GM19324 (cell line): ENCODE data around the gene MANBA.
A peak's percentile ranks its signal among the peaks of the same experiment; 100 is the strongest.
"Not testable (repeated sequence)": the region's sequence is repeated elsewhere in the genome, so short reads cannot be mapped to it uniquely, and the experiment has no call there.

Experiments used
- ATAC-seq: cut with Tn5 transposase; IDR thresholded peaks from one replicate; pipeline ENCODE4 v1.9.1; 2021; ENCODE audit warnings: mild to moderate bottlenecking, moderate library complexity; ENCODE audit not compliant: unreplicated experiment, low FRiP score

Gene MANBA

DNA sequence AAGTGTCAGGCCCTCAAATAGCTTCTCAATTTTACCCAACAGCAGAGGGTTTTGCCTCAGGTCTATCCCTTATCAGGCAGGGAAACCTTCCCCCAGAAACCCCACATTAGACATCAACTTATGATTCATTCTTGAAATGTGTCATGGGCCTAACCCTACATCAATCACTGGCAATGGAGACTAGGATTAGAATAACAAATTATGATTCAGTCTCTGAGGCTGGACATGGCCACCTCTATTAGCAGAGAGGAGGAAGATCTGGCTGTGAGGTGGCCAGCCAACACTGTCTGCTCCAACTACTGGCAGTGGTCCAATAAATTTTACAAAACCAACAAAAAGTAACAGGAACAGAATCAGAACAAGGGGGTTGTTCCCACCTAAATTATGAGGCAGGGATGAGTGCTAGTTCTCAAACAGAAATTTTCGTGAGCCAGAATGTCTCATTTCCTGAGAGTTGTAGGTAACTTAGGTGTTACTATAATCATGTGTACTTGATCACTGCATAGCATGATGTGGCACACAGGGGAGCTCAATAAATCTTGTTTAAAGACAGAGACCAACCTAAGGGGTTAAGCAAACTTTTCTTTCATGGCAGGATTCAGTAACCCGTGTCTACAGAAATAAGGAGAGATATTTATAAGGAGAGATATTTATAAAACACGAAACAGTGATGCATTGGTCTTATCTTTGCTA is 132.8 kb downstream of the MANBA start:
- ATAC-seq = no peak

DNA sequence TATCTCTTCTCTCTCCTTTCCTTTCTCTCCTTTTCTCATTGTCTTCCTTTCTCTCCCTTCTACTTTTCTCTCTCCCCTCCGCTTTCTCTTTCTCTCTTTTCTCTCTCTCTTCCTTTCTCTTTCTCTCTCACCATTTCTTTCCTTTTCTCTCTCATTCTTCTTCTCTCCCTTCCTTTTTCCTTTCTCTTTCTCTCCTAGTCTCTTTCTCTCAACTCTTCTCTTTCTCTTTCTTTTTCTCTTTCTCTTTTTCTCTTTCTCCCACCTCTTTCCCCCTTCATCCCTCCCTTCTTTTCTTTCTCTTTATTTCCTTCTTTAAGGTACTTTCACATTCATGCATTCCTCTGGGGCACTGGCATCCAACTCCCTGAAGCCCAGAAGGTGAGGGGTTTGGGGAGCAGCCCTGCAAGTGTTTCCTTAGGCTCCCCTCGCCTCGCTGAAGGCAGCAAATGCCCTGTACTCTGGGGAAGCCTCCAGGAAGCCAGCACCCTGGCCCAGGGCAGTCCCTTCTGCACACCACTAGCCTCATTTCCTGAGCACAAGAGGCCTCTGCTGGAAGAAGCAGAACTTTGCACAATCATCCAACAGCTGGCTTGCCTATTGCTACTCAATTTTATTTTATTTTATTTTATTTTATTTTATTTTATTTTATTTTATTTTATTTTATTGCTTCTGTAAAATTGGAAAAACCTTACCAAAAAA is 135.4 kb downstream of the MANBA start:
- ATAC-seq = peak; percentile 73

DNA sequence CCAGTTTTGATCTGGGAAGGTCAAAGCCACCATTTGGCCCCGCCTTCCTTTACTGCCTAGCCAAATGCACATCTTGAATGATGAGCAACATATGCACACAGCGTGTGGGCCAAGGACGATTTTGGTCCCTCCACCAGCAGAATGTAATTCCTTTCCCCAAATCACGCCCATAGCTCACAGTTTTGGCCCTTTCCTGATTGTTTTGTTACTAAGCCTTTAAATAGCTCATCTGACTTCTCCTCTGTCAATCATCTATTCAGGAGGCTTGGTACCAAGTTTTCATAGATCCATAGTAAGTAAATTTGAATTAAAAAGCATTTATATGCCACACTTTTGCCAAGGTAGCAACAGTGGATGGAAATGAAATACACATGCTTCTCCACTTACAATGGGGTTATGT is 136.3 kb downstream of the MANBA start:
- ATAC-seq = no peak

DNA sequence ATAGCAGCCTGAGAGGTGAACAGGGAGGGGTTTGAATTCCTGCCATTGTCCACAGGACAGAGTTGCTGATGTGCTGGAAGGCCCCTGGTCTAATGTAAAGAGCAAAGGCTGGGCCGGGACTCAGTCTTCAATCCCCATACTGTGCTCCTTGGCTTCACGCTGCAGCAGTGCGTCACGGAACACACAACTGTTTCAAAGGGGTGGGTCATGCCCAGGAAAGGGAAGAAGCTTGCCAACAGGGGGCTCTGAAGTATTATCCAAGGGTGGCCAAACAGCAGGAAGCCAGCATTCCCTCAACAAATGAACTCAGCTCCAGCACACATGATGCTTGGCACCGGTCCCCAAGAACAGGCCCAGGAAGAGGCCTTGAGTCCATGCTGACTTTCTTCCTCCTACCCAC is 137.1 kb downstream of the MANBA start:
- ATAC-seq = no peak

DNA sequence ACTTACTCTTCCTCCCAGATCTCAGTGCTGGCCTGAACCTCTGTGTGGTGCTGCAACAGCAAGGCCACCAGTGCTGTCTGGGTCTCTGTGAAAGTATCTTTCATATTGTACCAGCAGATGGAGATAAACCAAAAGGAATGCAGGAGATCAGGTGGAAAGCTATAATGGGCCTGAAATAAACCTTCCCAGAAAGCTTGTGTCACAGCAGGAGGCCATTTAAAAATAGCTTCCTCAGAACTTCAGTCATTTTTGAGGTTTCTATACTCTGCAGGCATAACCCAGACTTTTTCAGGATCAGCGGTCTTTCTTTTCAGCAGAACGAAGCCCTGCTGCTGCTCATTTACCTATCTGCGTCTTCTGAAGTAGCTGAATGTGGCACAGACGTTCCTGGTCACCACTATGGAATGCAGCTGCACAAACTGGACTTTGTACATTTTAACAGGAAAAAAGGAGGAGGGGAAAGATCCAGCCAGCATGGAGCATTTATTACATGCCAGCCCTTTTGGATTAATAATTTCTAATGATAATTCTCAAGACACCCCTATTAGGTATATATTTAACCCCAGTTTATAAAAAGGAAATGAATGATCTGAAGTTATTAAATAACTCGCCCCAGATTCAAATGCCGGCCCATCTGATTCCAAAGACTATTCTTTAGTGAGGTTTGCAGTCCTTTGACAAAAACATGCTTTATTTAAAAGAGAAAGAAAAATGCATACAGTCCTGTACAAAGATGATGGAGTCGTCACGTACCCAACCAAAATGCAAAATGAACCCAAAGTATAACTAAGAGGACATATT is 139.9 kb downstream of the MANBA start:
- no peak for ATAC-seq

DNA sequence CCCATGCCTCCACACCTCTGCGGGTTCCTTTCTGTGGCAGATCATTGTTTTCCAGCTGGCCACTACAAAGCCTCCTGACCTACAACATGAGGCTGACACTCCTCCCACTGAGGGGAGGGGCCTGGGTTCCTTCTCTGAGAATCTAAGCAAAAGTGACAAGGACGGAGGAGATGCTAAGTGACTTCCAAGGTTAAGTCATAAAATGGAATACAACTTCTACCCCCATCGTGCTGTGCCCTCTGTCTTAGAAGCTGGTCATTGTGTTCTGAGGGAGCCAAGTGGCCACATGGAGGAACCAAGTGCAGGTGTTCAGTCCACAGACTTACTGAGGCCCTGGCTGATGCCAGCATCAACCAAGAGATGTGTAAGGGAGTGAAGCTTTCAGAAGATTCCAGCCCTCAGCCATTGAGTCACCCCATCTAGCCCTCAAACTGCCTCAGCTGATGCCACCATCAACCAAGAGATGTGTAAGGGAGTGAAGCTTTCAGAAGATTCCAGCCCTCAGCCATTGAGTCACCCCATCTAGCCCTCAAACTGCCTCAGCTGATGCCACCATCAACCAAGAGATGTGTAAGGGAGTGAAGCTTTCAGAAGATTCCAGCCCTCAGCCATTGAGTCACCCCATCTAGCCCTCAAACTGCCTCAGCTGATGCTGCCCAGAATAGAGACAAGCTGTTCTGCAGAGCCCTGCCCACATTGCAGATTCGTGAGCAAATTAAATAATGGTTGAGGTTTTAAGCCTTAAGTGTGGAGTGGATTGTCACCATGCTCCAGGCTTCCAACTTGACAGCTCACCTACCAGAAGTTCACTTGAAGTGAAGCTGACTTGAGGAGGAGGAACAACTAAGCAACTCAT is 140.8 kb downstream of the MANBA start:
- ATAC-seq = not testable (repeated sequence)

DNA sequence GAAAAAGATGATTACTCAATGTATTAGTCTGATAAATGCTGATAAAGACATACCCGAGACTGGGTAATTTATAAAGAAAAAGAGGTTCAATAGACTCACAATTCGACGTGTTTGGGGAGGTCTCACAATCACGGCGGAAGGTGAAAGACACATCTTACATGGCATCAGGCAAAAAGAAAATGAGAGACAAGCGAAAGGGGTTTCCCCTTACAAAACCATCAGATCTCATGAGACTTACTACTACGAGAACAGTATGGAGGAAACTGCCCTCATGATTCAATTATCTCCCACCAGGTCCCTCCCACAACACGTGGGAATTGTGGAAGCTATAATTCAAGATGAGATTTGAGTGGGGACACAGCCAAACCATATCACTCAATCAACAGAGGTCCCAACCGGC is 141.7 kb downstream of the MANBA start:
- not testable (repeated sequence) for ATAC-seq

DNA sequence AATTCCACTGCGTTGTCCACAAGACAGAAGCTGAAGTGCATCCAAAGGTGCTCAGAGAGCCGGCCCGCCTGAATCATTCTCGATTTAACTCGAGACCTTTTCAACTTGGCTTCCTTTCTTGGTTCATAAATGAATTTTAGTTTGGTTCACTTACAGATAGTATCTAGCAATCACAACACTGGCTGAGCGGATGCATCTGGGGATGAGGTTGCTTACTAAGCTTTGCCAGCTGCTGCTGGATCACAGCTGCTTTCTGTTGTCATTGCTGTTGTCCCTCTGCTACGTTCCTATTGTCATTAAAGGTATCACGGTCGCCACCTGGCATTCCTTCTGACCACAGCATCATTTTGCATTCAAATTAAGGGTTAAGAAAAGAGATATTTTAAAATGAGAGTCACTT is 144.1 kb downstream of the MANBA start:
- no peak for ATAC-seq

DNA sequence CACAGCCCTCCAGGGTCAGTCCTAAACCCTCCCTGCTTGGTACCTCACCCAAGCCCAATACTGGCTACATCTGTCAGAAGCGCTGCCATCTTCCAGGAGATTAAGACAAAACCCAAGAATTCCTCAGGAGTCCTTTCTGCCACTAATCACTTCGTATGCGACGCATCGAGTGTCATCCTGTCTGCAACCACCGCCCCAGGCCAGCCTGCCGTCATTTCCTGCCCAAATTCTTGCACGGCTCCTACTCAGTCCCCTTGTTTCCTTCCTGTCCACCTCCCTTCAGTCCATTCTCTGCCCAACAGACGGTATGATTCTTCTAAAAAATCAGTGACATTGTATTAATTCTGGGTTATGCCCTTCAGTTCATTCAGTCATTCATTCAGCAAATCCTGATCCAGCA is 146.0 kb downstream of the MANBA start:
- no peak for ATAC-seq

DNA sequence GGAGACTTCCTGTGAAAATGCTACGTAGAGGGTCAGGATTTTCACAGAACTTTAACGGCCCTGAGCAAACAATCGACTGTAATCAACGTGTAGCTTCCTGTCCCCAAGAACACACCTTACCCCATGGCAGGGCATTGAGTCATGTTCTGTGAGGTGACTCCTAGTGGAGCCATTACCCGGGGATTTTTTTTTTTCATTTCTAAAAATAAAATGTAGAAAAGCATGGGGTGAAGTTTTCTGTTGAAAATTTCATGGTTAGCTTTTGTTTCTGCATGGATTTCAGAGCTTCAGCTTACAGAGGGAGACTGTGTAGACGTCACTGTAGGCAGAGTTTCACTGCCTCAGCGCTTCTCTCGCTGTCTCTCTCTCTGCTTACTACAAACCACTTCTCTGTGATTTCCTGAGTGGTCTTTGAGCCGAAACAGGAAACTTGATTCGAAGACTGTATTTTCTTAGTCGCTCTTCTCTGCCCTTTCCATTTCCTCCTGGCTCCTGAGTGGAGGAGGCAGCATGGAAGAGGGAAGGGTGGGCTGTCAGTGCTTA is 147.9 kb downstream of the MANBA start:
- ATAC-seq = no peak

DNA sequence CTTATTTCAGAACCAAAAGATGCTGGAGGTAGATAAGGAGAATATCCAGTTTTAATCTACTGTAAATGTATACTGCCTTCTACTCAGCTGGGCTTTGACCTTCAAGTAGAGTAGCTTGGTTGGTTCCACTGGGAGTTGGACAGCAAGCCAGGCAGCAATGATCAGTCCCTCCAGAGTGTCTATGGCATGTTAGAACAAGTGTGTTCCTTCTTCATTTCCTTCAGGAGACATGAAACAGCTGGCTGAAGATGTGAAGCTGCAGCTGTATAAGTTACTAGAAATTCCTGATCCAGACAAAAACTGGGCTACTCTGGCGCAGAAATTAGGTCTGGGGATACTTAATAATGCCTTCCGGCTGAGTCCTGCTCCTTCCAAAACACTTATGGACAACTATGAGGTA is 148.6 kb downstream of the MANBA start:
- ATAC-seq = no peak

DNA sequence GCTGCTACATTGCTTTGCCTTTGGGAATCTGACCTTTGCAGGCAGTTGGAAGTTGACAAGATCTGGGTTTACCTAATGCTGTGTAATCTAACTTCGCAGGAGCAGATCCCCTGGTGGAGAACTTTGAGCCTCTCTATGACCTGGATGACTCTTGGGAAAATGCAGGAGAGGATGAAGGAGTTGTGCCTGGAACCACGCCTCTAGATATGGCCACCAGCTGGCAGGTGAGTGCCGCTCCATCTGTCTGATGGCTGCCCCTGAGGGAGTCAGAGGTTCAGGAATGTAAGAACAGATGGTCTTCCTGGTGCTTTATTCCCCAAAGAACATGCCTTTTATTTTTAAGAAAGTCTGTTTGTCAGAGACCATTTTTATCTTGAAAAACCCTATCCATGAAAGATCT is 150.3 kb downstream of the MANBA start:
- ATAC-seq = no peak

DNA sequence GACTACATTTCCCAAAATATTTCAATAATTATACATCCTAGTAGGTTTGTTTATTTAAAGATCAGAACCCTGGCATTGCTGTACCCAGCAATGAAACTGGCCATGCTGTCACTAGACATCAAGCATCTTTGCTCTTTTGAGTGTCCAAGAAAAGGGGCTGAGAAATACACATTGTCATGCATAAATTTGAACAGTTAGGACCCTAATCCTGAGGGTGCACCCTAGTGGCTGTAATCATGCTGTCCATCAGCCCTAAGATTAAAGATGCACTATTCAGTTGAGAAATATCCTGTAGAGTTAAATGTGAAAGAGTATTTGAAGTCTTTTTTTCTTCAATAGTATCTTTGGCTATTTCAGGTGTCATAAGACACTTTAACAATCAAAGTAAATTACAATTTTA is 150.8 kb downstream of the MANBA start:
- no peak for ATAC-seq

DNA sequence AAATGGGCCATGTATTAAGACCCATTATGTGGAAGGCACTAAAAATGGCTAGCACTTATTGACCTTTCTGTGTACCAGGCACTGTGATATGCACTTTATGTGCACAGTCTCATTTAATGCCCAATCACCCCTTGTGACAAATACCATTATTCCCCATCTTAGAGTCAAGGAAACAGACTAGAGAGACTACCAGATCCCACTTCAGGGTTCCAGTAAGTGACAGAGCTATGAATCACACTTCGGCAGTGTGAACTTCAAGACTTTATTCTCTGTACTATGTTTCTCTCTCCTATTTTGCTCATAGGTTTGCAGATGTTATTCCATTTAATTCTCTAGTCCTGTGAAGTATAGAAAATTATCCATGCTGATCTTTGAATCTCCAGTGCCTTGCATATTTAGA is 152.6 kb downstream of the MANBA start:
- no peak for ATAC-seq

DNA sequence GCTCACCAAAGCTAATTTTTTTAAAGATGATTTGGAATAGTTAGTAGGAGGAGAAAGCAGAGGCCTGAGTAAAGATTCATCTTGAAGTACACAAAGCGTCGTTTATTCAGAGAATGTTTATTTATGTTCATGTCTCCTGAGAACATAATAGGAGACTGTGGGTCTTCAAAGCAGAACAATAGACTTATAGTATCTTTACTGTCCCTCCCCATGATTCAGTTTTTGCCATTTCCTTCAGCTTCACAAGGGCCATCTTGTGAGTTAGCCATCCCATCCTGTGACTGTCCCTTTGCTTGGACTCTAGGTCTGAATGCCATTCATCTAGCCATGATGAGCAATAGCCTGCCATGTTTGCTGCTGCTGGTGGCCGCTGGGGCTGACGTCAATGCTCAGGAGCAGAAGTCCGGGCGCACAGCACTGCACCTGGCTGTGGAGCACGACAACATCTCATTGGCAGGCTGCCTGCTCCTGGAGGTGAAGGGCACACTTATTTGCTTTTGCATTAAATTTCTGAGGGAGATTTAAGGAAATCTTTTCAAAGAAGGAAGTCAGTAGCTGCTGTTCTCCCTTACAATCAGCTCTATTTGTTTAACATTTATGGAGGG is 153.8 kb downstream of the MANBA start:
- ATAC-seq = no peak

DNA sequence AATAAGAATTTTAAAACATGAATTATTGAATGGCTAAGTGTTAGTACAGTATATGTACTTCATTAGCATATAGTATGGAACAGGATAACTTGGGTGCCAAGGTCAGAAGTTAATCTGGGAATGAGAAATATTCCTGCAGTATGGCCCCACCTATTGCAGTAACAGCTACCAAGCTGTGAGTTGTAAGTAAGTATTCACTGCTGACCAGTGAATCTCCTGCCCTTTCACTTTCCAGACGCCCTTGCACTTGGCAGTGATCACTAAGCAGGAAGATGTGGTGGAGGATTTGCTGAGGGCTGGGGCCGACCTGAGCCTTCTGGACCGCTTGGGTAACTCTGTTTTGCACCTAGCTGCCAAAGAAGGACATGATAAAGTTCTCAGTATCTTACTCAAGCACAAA is 154.5 kb downstream of the MANBA start:
- no peak for ATAC-seq

DNA sequence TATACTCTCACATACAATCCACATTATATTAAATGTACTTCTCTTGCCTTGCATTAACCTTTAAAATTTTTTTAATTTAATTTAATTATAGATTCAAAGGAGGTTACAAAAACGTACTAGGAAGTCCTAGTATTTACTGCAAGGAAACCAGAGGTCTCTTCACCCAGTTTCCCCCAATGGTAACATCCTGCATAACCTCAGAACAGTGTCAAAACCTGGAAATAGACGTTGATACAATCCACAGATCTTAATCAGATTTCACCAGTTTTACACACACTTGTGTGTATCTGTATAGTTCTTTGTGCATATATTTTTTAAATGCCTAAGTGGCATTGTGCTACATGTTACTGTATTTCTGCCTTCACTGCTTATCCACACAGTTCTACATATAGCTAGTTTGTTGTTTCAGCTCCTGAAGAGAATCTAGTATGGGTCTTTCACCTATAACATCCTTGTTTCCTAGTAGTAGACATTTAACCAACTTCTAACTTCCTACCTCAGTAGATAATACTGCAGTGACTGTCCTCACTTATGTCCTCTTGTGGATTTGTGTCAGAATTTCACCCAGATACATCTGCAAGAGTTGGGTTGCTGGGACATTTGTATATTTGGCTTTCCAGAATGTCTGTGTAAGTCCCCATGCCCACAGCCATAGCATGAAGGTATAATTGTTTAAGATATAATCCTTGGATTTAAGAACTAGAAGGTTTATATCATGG is 156.4 kb downstream of the MANBA start:
- ATAC-seq = no peak

DNA sequence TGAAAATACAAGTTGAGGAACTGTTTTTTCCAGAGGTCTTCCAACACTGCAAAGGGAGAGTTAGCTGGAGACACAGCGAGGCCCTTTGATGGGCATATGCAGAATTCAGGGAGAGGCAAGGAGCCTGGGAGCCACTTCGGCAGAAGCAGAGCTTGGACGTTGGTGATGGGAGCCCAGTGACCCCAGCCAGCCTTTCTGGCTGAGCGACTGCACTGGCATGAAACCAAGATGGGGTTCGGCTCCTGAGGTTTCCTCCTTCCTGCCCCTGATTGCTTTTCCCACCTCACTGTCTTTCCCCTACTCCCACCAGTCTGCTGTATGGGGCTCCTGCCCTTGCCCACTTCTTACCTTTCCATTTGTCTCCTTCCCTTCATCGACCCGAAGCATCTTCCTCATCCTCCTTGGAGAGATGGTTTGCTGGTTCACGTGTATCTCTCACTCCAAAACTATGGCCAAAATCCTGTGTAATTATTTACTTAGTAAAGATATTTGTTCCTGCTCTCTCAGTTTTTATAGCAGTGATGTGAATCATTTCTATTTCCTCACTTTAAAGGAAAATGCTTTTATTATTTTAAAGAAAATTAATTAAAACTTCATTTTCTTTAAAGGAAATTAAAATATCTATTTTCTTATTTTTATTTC is 159.1 kb downstream of the MANBA start:
- no peak for ATAC-seq

DNA sequence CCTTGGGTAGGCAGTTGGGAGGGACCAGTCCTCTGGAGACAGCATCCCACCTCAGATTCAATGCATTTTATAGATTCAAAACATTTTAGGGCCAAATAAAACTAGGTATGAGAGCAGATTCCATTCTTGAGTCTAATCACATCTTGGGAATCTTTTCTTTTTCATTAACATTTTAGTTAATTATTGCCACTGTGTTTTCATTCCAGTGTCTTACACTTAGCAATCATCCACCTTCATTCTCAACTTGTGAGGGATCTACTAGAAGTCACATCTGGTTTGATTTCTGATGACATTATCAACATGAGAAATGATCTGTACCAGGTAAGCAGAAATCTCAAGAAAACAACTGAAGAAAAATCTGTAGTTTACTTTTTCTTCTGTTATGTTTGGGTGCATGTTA is 160.1 kb downstream of the MANBA start:
- ATAC-seq = no peak
